Vagina (tissue), 2 donors: ENCODE results near the gene OR2T5. TPM values are rescaled to one million over a fixed set of nuclear protein-coding genes. Genes with fewer than 3 reads are reported as not detected.
"Not testable (repeated sequence)": the region's sequence is repeated elsewhere in the genome, so short reads cannot be mapped to it uniquely, and the experiment has no call there.

Experiments used
- DNase-seq, 2 donors: peaks; one replicate each; pipeline ENCODE4 v3.0.0-alpha.2; 2017; ENCODE audit errors: extremely low spot score in 2 of 2
- H3K27ac ChIP-seq: fragments of 200-600 bp; sonication (generic); one replicate; pipeline ENCODE4 v1.5.1; 2019
- H3K27me3 ChIP-seq: fragments of 200-600 bp; sonication (generic); one replicate; pipeline ENCODE4 v1.5.1; 2019
- H3K36me3 ChIP-seq, 2 donors: fragments of 200-600 bp; sonication (generic); one replicate each; pipeline ENCODE4 v1.5.1; 2017 to 2019
- H3K4me1 ChIP-seq: fragments of 200-600 bp; sonication (generic); one replicate; pipeline ENCODE4 v1.5.1; 2019
- H3K4me3 ChIP-seq, 2 donors: fragments of 200-600 bp; sonication (generic); 1 replicate in 1 of 2; 2 replicates in 1 of 2; pipeline ENCODE4 v1.5.1; 2016 to 2019
- H3K9me3 ChIP-seq: fragments of 200-600 bp; sonication (generic); one replicate; pipeline ENCODE4 v1.5.1; 2019
- intact Hi-C: fragments of 100-400 bp; cut with DNase I; formaldehyde crosslinking; loops from one replicate; pipeline ENCODE4 v1.15.1; 2023
- total RNA-seq: library from RNA; depleted of rRNA; stranded (reverse); fragments of >200 nt; gene quantifications from one replicate; pipeline ENCODE4 v1.2.3, GENCODE V29; 2016
- TF ChIP-seq, protein P1 (sequence below), 3 experiments: fragments of 450-650 bp in 2 of 3; fragments of 200-600 bp in 1 of 3; sonication (generic) in 1 of 3; IDR thresholded peaks; one replicate each; pipeline ENCODE4 v1.5.1; 2017 to 2019; ENCODE audit warnings: antibody characterized with exemption in 3 of 3, mild to moderate bottlenecking in 2 of 3, moderate library complexity in 2 of 3

The OR2T5 gene
- total RNA-seq, 1 donor from 2014 or later = not detected

DNA sequence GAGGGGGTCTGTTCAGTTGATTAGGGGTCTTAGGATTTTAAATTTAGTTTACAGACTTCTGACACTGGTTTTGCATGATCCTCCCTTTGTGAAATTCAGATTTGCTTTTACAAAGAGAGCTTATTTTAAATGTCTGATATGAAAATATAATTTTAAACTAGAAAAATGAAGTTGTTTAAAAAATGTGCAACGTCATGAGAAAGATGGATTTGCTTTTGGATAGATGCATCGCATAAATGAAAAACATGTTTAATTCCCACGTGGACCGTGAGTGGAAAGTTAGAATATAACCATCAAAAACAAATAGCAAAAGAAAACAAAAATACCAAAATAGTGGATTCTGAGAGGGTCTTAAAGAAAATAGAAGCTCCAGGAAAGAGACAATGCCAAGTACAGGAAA lies 17.2 kb upstream of the OR2T5 start:
- no peak for DNase-seq
- Histone ChIP-seq H3K4me1 (no peaks in the 10 kb centered on the region), H3K9me3 (no peaks in the 10 kb centered on the region), H3K27ac (no peak overlapping the region), H3K4me3 (no peak overlapping the region), H3K36me3 (no peaks in the 10 kb centered on the region), H3K27me3 (no peaks in the 10 kb centered on the region)
- intact Hi-C loops = no loop called here
- TF ChIP-seq, protein P1, sequence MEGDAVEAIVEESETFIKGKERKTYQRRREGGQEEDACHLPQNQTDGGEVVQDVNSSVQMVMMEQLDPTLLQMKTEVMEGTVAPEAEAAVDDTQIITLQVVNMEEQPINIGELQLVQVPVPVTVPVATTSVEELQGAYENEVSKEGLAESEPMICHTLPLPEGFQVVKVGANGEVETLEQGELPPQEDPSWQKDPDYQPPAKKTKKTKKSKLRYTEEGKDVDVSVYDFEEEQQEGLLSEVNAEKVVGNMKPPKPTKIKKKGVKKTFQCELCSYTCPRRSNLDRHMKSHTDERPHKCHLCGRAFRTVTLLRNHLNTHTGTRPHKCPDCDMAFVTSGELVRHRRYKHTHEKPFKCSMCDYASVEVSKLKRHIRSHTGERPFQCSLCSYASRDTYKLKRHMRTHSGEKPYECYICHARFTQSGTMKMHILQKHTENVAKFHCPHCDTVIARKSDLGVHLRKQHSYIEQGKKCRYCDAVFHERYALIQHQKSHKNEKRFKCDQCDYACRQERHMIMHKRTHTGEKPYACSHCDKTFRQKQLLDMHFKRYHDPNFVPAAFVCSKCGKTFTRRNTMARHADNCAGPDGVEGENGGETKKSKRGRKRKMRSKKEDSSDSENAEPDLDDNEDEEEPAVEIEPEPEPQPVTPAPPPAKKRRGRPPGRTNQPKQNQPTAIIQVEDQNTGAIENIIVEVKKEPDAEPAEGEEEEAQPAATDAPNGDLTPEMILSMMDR (IDR thresholded peaks at IDR 0.05) = no peak

DNA sequence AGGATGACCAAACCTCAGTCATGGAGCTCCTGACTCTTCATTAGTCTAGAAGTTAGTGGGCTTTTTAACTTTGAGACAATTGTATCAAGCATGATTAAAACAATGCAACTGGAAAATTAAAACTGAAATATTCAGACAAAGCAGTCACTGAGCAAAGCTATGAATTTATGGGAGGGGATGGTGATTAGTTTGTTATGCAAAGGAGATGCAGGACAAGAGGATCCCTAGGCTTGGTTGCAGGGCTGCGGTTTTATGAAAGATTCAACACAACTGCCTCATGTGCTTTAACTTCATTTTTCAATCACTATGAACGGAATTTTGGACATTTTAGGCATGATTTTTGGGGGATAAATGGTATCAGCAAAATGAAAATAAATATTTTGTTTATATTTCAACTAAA lies 16.3 kb upstream of the OR2T5 start:
- H3K27ac ChIP-seq, H3K27me3 ChIP-seq, H3K36me3 ChIP-seq, H3K4me3 ChIP-seq, DNase-seq, intact Hi-C loops, H3K9me3 ChIP-seq, H3K4me1 ChIP-seq: not testable (repeated sequence)

DNA sequence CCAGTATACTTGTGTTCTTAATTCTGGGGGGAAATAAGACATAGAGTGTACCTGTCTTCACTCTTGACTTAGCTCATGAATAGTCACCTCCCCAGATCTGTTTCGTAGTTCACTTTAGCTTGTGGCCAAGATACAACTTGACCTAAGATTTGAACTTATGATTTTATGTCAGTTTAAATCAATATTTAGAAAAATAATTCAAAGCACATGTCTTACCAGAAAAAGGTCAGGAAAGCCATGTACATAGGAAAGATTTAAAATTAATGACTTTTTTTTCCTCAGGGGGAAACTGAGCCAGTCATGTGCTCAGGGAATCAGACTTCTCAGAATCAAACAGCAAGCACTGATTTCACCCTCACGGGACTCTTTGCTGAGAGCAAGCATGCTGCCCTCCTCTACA lies 15.3 kb upstream of the OR2T5 start, which contains the start of gene OR2T3:
Gene OR2T3, plus strand, starts transcription at position 301 of the 400 bp plus-strand sequence. Its CDS starts 0 bp downstream, at position 301.
- H3K9me3 ChIP-seq, H3K27ac ChIP-seq, H3K27me3 ChIP-seq, H3K36me3 ChIP-seq, H3K4me1 ChIP-seq, intact Hi-C loops, DNase-seq, H3K4me3 ChIP-seq: not testable (repeated sequence)

DNA sequence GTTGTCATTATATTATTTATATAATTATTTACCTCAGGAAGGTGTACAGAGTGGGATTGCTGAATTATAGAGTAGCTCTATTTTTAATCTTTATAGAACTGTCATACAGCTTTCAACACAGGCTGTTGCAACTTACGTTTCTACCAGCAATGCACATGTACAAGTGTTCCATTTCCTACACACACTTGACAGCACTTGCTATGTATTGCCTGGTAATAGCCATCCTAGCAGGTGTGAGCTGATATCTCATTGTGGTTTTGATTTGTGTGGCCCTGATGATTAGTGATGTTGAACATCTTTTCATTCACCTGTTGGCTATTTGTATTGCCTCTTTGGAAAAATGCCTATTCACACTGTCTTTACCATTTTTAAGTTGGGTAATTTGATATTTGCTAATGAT lies 12.7 kb upstream of the OR2T5 start:
- DNase-seq, H3K9me3 ChIP-seq, H3K36me3 ChIP-seq, H3K27me3 ChIP-seq, H3K27ac ChIP-seq, H3K4me3 ChIP-seq, H3K4me1 ChIP-seq, intact Hi-C loops: not testable (repeated sequence)

DNA sequence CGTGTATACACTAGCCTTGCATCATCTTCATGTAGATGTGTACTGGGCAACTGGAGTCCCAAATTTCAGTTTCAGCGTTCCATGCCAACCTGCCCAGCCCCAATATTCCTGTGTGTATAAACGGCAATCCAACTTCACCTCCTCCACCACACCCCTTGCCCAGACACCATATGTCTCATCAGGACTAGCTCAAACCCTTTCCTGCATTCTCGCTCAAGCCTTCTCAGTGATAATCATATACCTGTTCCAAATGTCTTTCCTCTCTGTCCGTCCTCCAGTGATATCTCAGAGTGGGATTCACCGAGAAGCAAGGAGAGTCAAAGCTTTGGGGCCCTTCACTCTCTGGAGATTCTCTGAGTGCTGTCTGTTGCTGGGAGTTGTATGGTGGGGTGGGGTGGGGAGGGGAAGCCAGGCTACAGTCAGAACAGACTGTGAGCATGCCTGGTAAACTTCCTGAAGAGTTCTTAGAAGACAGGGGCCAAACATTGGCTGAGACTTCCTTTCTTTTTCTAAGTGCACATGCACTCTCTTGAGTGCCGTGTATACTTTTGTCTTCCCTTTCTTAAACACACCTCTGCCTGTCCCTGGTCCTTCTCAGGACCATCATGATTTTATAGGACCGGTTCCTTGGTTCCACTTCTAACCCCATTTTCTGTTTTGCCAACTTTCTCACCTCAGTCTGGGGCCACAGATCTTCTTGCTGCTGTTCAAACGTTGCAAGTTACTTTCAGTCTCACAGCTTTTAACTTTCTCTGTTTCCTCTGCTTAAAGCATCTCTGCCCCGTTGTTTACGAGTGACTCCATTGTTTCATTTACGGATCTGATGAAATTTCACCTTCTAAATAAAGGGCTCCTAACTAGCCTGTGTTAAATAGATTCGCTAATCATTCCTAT lies 6.5 kb upstream of the OR2T5 start:
- H3K4me1 ChIP-seq, H3K9me3 ChIP-seq, DNase-seq, H3K36me3 ChIP-seq, H3K27ac ChIP-seq, H3K4me3 ChIP-seq, H3K27me3 ChIP-seq, intact Hi-C loops: not testable (repeated sequence)

DNA sequence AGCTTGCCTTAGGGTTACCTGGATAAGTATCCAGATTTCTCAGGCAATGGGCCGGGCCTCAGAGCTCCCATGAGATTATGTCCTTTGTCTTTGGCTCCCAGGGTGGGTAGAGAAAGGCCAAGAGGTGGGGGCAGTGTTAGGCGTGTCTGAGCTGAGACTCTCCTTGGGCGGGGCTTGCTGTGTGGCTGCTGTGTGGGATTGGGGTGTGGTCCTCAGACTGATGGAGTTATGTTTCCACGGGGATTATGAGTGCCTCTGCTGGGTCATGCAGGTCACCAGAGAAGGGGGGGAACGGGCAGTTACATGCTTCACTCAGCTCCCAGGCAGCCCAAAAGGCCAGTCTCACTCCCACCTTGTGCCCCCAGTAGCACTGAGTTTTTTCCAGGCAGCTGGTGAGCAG lies 8.3 kb downstream of the OR2T5 start:
- H3K4me3 ChIP-seq, intact Hi-C loops: not testable (repeated sequence)

DNA sequence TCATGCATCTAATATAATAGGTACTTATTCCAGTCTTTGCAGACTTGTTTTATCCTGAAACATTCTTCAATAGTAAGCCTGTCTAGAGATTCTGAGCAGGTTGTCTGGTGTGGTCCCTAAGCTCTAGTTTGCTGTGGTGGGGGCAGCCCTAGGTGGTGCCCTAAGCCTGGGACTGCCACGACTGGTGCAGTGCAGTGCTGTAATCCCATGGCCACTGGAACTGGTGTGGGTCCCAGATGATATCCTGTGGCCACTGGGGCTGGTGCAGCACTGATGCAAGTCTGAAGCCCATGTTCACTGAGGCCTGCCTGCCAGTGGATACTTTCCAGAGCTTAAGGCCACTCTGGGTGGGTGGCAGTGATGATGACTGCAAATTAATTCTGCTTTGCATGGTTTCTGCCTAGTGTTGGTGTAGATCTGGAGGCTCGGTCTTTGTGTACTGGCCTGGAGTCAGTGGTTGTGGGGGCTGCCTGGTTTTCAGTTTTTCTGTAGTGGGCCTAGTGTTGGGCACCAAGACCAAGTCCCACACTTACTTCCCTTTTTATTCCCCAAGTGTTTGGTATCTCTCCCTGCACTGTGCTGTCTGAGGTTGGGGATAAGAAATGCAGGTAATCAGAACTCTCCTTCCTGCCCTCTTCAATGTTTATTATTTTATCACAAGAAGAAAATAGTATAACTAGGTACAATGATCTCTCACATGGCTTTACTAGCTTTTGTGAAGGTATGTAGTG lies 12.1 kb downstream of the OR2T5 start:
- H3K4me1 ChIP-seq, H3K9me3 ChIP-seq, H3K4me3 ChIP-seq, H3K27me3 ChIP-seq, H3K27ac ChIP-seq, intact Hi-C loops, H3K36me3 ChIP-seq: not testable (repeated sequence)
- DNase-seq = peak in 1 of 2 donors; percentile 46

More for the DNA sequence above, 8.3 kb downstream of the OR2T5 start:
- not testable (repeated sequence) for DNase-seq, H3K27me3 ChIP-seq, H3K27ac ChIP-seq, H3K4me1 ChIP-seq, H3K36me3 ChIP-seq, H3K9me3 ChIP-seq

DNA sequence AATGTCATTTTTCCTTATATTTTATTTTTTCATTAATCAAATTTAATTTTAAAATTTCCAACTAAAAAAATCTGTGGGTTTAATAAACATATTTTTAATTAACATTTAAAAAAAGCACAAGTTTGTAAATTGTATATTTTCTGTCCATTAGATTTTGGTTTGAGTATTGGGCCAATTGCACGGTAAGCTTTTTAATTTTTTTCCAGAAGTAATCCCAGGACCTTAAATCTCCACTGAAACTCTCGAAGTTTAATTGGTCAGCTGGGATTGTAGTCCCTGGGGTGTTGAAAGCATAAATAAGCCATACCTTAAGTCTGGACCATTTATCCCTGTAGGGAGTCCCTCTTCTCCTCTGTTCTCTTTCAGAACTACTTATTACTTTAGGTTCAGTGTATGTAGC lies 19.4 kb downstream of the OR2T5 start, which contains the start of gene OR2G6:
Gene OR2G6, plus strand, starts transcription at position 301 of the 400 bp plus-strand sequence. CDS start 13,574 bp downstream, outside the sequence.
- H3K36me3 ChIP-seq, DNase-seq, H3K4me1 ChIP-seq, H3K9me3 ChIP-seq, H3K27ac ChIP-seq, intact Hi-C loops, H3K4me3 ChIP-seq, H3K27me3 ChIP-seq: not testable (repeated sequence)

DNA sequence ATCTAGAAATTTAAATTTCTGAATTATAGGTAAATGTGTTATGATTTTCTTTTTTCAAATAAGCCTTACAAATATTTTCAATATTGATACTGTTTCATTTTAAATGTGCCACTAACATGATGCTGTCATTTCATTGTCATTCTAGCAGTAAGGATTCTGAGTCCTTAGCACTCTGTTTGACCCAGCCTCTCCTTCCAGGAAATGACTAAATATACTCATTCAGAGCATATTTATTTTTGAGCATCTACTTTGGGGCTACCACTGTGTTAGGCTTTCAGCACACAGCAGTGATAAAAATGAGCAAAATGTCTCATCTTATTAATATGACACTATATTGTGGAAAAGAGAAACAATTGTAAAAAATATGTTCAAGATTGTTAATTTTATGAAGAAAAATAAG lies 21.8 kb downstream of the OR2T5 start:
- H3K9me3 ChIP-seq, H3K36me3 ChIP-seq, H3K4me3 ChIP-seq, H3K4me1 ChIP-seq, DNase-seq, H3K27me3 ChIP-seq, intact Hi-C loops, H3K27ac ChIP-seq: not testable (repeated sequence)
